ENCODE data around the gene ASTN2. TPM values are rescaled to one million over a fixed set of nuclear protein-coding genes. Genes with fewer than 3 reads are reported as not detected.

The ASTN2 gene
- total and polyA plus RNA-seq, 10 of the 15 experiments (the other 5 are each of a cell fraction or from before 2014, with no cell fraction given), result 1.4 to 15.7 (median 7.0) TPM

DNA sequence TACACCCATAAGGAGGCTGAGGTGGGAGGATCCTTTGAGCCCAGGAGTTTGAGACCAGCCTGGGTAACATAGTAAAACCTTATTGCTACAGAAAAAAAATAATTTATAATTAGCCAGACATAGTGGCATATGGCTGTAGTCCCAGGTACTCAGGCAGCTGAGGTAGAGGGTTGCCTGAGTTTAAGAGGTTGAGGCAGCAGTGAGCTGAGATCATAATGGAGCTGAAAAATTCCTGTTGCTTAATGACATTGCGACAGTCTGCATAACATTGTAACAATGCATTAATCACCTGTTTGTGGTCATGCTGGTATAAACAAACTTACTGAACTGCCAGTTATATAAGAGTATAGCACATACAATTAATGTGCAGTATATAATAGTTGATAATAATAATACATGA, 513.6 kb downstream of the ASTN2 start:
- Histone ChIP-seq H3K27me3 (replicated peaks in 1 of 2; ENCODE audit: control insufficient read depth in 2 of 2, insufficient read depth in 2 of 2, low read length in 1 of 2) (no peaks in the 10 kb centered on the region), H3K4me3 (no peak overlapping the region), H3K79me2 (ENCODE audit: control insufficient read depth, insufficient read depth, low read length) (no peaks in the 10 kb centered on the region), H3K4me2 (ENCODE audit: control insufficient read depth, insufficient read depth) (no peak overlapping the region), H3K4me1 (ENCODE audit: control insufficient read depth, insufficient read depth, low read length) (no peaks in the 10 kb centered on the region), H3K9ac (ENCODE audit: control insufficient read depth, insufficient read depth, low read length) (no peak overlapping the region), H3K9me3 (replicated peaks; ENCODE audit: control insufficient read depth, insufficient read depth, low read length) (no peaks in the 10 kb centered on the region; the same call in 1 of the 3 replicates), H3K36me3 (ENCODE audit: control insufficient read depth in 2 of 2, insufficient read depth in 2 of 2, low read length in 1 of 2) (no peaks in the 10 kb centered on the region), H2AFZ (ENCODE audit: control insufficient read depth, low read depth, low read length) (no peak overlapping the region), H3K27ac (ENCODE audit: control insufficient read depth, insufficient read depth) (no peak overlapping the region), H4K20me1 (ENCODE audit: control insufficient read depth, insufficient read depth) (no peaks in the 10 kb centered on the region)
- in situ Hi-C loops (cut with MboI) (no loop called here), intact Hi-C loops (cut with micrococcal nuclease; ENCODE audit: unreplicated experiment) (no loop called here)
- ChIA-PET SMC1A (ENCODE audit: uncharacterized antibody, unreplicated experiment) (no interaction called here), CTCF (interaction anchor here (0.7 kb wide), 1 partner anchor 10 kb away, joined by 3 read pairs; no protein-coding TSS in a partner anchor), RAD21 (ENCODE audit: unreplicated experiment) (no interaction called here), POLR2A (no interaction called here)
- no peak for DNase-seq (ENCODE audit: low read depth, low spot score)
- ATAC-seq, result no peak
- TF ChIP-seq, protein P1, sequence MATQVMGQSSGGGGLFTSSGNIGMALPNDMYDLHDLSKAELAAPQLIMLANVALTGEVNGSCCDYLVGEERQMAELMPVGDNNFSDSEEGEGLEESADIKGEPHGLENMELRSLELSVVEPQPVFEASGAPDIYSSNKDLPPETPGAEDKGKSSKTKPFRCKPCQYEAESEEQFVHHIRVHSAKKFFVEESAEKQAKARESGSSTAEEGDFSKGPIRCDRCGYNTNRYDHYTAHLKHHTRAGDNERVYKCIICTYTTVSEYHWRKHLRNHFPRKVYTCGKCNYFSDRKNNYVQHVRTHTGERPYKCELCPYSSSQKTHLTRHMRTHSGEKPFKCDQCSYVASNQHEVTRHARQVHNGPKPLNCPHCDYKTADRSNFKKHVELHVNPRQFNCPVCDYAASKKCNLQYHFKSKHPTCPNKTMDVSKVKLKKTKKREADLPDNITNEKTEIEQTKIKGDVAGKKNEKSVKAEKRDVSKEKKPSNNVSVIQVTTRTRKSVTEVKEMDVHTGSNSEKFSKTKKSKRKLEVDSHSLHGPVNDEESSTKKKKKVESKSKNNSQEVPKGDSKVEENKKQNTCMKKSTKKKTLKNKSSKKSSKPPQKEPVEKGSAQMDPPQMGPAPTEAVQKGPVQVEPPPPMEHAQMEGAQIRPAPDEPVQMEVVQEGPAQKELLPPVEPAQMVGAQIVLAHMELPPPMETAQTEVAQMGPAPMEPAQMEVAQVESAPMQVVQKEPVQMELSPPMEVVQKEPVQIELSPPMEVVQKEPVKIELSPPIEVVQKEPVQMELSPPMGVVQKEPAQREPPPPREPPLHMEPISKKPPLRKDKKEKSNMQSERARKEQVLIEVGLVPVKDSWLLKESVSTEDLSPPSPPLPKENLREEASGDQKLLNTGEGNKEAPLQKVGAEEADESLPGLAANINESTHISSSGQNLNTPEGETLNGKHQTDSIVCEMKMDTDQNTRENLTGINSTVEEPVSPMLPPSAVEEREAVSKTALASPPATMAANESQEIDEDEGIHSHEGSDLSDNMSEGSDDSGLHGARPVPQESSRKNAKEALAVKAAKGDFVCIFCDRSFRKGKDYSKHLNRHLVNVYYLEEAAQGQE (IDR thresholded peaks at IDR 0.05; ENCODE audit: low read depth, low read length), result no peak
- TF ChIP-seq SIX5 (IDR thresholded peaks at IDR 0.05; ENCODE audit: low read depth, low read length, severe bottlenecking) (no peak), SMARCA5 (IDR thresholded peaks at IDR 0.05) (no peak), PAX8 (IDR thresholded peaks at IDR 0.05) (no peak), JUNB (IDR thresholded peaks at IDR 0.05) (no peak)
- TF ChIP-seq, protein P2, sequence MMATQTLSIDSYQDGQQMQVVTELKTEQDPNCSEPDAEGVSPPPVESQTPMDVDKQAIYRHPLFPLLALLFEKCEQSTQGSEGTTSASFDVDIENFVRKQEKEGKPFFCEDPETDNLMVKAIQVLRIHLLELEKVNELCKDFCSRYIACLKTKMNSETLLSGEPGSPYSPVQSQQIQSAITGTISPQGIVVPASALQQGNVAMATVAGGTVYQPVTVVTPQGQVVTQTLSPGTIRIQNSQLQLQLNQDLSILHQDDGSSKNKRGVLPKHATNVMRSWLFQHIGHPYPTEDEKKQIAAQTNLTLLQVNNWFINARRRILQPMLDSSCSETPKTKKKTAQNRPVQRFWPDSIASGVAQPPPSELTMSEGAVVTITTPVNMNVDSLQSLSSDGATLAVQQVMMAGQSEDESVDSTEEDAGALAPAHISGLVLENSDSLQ (IDR thresholded peaks at IDR 0.05), result no peak
- WGBS (ENCODE audit: insufficient coverage, insufficient replicate concordance, low lambda C conversion rate, missing lambda C conversion rate), result 0% methylated on average over 1 of the region's 1 CpG
- no peak for FAIRE-seq
- no TSS peak for BruUV-seq (replicated peaks)
